GM19239 (cell line): Measurements from ENCODE around the gene SLC38A11.

Source experiments
- DNase-seq: peaks from one replicate; pipeline ENCODE4 v3.0.0; 2011; ENCODE audit warnings: low spot score; ENCODE audit not compliant: insufficient read length
- FAIRE-seq: peaks from 2 replicates; lab custom pipeline; 2011; peaks lifted over from hg19 to GRCh38; lab: Jason Lieb, UNC

The SLC38A11 gene

GRCh38 chr2:164849506-164849905 is 105.8 kb downstream of the SLC38A11 start:
- no peak for FAIRE-seq
- DNase-seq = no peak

- no peak for DNase-seq
- no peak for FAIRE-seq
Observed at GRCh38 chr2:164847981-164848741, 107.2 kb downstream of the SLC38A11 start.

GRCh38 chr2:164847291-164847690 is 108.0 kb downstream of the SLC38A11 start:
- FAIRE-seq (no peak), DNase-seq (no peak)

DNA sequence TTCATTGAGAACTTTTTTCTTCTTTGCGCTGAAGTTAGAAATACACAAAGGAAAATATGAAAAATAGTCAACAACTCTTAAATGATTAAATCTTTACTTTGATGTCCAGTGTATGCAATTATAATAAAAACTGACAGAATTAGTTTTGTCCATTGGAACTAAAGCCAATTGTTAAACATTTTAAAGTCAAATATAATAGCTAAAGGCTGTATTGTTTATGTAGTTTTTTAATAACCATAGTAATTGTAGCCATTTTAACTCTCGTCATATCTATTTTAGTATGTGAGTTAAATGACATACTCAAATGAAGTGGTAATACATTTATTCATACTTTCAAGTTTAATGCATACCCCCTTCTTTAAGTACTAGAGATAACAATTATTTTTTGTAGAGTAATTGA is 109.0 kb downstream of the SLC38A11 start:
- no peak for FAIRE-seq
- DNase-seq = no peak
